ENCODE data around the gene ASXL1.

GRCh38 chr20:32359633-32360332 lies 1.7 kb downstream of the ASXL1 start:
- TF ChIP-seq, protein P1, sequence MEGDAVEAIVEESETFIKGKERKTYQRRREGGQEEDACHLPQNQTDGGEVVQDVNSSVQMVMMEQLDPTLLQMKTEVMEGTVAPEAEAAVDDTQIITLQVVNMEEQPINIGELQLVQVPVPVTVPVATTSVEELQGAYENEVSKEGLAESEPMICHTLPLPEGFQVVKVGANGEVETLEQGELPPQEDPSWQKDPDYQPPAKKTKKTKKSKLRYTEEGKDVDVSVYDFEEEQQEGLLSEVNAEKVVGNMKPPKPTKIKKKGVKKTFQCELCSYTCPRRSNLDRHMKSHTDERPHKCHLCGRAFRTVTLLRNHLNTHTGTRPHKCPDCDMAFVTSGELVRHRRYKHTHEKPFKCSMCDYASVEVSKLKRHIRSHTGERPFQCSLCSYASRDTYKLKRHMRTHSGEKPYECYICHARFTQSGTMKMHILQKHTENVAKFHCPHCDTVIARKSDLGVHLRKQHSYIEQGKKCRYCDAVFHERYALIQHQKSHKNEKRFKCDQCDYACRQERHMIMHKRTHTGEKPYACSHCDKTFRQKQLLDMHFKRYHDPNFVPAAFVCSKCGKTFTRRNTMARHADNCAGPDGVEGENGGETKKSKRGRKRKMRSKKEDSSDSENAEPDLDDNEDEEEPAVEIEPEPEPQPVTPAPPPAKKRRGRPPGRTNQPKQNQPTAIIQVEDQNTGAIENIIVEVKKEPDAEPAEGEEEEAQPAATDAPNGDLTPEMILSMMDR (conservative IDR thresholded peaks at IDR 0.05; ENCODE audit: low read depth in 2 of 2) = no peak
- TF ChIP-seq REST (IDR thresholded peaks at IDR 0.05; ENCODE audit: unreplicated experiment) (no peak), EZH2phosphoT487 (IDR thresholded peaks at IDR 0.05; ENCODE audit: unreplicated experiment) (no peak), POLR2AphosphoS5 (IDR thresholded peaks at IDR 0.05; ENCODE audit: low read depth) (no peak), JUNB (IDR thresholded peaks at IDR 0.05; ENCODE audit: unreplicated experiment) (no peak), EZH2 (IDR thresholded peaks at IDR 0.05; ENCODE audit: low read depth, unreplicated experiment) (no peak), ZNF331 (CRISPR knock-in tag; IDR thresholded peaks at IDR 0.05; ENCODE audit: low read depth) (no peak), CREB1 (CRISPR knock-in tag; IDR thresholded peaks at IDR 0.05; ENCODE audit: low read depth) (no peak)

Measured in GM23338 (cell line).